Right kidney (tissue), 1 donor: ENCODE data around the gene SNPH.
"Not testable (repeated sequence)": the region's sequence is repeated elsewhere in the genome, so short reads cannot be mapped to it uniquely, and the experiment has no call there.

Experiments
- DNase-seq: peaks from one replicate; pipeline ENCODE4 v3.0.0-alpha.2; 2016

SNPH gene

DNA sequence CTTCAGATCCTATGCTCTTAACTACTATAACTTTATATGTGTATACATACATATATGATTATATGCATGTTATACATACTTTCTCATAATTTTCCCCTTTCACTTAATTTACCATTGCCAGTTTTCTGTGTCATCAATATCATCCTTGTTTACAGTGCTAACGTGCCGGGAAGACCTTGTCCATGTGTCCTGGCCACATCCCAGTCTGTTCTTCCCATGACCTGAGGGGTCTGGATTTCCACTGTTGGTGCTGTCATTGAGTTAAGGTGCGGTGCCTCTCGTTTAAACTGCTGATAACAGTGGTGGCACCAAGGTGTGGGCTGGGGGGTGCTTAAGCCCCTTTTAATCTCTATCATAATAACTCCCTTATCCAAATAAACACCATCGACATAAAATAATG lies 71.3 kb downstream of the SNPH start:
- no peak for DNase-seq

DNA sequence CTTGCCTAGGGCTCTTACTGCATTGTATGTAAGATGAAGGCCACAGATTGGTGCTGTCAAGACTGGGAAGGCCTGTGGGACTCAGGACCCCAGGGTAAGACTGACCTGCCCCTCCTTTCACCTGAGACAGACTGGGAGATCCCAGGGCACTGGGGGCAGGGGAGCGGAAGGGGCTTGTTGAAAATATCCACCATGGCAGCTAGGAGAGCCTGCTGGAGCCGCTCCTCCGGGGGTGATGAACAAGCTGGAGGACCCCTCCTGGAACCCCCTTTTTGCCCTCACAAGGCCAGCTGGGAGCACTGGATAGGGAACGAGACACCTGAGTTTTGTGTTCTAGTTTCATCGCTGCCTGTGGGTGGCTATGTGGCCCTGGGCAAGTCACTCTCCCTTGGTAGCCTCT lies 72.0 kb downstream of the SNPH start:
- DNase-seq, result no peak

DNA sequence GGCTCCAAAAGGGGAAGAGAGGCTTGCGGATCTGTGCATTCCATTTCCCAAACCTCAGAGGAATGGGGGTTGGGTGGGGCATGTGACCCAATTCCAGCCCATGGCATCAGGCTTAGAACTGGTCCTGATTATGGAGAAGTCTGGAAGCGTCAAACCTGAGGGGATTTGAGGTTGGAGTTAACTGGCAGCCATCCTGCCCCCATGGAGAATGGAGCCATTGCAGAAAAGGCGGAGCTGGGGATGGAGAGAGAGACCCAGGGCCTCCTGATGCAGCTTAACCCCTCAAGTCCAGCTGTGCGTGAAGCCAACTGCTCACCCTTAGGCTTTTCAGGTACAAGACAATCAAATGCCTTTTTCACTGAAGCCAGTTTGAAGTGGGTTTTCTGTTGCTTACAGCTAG lies 72.7 kb downstream of the SNPH start:
- DNase-seq, result no peak

DNA sequence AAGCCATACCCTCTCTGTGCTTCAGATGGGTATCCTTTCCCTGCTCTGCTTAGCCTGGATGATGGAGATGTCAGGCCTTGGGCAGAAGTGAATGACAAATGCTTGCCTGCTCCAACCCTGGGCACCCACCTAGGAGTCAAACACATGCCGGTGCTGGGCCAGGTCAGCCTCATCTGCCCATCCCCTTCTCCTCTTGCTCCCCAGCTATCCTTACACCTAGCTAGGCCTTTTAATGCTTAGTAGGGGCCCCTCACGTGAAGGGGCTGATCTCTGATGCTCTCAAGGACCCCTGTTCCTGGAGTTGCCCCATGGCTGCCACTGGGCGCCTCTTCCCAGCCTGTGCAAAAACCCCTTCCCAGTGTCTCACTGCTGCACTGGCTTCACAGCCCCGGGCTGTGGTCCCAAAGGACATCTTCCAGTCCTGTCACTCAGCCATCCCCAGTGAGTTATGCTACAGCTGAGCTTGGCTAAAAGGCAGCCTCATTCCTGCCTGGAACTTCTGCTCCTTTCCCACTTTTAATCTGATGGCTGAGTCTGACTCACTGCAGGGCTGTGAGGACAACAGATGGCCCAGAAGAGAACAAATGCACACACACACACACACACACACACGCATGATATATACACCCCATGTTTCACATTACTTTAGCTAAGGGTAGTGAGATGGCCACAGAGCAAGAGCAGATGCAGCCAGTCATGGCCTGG lies 75.6 kb downstream of the SNPH start:
- DNase-seq, result no peak

DNA sequence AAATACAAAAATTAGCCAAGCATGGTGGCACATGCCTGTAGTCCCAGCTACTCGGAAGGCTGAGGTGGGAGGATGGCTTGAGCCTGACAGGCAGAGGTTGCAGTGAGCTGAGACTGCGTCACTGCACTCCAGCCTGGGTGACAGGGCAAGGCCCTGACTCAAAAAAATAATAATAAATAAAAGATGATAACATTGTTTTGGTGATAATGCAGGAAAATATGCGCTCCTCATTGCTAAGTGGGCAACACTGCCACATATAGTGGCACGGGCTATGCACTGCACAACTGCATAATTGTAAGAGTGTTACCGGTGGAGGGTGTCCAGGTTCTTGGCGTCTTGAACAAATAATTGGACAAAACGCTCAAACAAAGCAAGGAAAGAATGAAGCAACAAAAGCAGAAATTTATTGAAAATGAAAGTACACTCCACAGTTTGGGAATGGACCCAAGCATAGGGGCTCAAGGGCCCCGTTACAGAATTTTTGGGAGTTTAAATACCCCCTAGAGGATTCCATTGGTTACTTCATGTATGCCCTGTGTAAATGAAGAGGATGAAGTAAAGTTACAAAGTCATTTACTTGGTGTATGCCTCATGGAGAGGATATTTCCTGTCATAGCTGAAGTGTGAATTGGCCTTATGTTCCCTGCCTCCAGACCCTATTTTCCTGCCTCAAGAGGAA lies 77.5 kb downstream of the SNPH start:
- DNase-seq, result not testable (repeated sequence)

DNA sequence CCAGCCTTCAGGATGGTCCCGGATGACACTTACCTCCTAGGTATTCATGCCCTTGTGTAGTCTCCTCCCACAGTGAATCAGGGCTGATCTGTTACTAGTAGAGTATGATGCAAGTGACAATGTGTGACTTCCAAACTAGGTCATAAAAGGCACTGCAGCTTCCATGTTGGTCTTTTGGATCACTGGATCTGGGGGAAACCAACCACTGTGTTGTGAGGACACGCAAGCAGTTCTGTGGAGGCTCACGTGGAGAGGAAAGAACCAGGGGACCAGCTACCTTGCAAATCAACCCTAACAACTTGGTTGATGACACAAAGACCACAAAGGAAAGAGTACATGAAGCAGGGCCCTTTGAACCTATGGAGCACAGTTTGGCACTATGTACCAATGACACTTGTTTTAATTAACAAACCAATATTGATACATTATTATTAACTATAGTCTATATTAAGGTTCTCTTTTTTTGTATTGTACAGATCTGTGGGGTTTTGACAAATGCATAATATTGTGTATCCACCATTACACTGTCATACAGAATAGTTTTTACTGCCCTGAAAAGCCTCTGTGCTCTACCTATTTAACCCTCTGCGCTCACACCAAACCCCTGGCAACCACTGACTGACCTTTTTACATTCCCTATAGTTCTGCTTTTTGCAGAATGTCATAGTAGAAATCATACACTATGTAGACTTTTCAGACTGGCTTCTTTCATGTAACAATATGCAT lies 79.1 kb downstream of the SNPH start:
- no peak for DNase-seq

DNA sequence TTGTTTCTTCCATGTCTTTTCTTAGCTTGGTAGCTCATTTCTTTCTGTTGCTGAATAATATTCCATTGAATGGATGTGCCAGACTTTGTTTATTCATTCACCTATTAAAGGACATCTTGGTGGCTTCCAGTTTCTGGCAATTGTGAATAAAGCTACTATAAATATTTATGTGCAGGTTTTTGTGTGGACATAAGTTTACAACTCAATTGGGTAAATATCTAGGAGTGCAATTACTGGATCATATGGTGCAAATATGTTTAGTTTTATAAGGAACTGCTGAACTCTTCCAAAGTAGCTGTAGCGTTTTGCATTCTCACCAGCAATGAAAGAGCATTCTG lies 79.6 kb downstream of the SNPH start:
- no peak for DNase-seq

DNA sequence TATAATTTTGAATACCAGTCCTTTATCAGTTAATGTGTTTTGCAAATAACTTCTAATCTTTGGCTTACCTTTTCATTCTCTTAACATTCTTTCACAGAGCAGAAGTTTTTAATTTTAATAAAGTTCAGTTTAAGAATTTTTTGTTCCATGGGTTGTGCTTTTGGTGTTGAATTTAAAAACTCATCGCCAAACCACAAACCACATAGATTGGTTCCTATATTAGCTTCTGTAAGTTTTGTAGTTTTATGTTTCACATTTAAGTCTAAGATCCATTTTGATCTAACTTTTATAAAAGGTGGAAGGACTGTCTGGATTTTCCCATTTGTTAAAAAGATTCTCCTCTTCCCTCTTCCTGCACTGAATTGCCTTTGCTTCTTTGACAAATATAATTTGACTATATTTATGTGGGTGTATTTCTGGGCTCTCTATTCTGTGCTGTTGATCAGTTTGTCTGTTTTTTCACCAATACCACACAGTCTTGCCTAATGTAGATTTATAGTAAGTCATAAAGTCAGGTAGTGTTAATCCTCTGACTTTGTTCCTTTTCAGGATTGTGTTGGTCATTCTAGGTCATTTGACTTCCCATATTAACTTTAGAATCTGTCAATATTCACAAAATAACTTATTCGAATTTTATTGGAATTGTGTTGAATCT lies 80.3 kb downstream of the SNPH start:
- no peak for DNase-seq

DNA sequence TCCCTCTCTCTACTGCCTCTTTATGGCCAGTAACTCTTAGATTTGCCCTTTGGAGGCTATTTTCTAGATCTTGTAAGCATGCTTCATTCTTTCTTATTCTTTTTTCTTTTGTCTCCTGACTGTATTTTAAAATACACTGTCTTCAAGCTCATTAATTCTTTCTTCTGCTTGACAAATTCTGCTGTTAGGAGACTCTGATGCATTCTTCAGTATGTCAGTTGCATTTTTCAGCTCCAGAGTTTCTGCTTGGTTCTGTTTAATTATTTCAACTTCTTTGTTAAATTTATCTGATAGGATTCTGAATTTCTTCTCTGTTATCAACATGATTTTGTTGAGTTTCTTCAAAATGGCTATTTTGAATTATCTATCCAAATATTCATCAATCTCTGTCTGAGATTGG lies 87.9 kb downstream of the SNPH start:
- DNase-seq, result no peak

DNA sequence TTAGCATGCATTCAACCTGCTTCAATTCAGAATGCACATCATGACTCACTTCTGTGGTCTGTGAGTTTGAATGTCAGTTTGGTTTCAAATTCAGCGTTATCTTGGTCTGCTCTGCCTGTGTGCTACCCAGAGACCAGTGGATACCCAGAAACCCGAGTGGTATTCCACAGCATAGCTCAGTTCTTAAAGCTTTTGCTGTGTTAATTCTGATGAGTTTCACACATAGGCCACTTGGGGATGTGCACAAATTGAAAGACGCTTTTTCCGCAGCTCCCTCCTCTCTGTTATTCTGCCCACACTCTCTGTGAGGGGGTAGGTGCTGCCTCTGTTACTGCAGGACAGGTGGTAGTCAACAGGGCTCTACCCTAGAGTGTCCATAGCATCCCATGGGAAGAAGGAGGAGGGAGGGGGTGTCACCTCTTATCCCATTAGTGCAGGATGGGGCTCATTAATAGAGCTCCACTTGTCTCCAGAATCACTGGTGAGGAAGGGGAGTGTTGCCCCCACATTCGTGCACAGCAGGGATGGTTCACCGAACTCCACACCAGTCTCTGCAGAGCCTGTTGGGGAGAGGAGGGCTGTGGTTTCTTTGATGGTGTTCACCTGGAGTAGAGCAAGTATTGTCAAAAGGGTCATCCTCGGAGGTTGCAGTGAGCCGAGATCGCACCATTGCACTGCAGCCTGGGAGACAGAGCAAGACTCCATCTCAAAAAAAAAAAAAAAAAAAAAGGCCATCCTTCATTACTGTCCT lies 92.0 kb downstream of the SNPH start:
- no peak for DNase-seq
